HS-27A (cell line): Measurements from ENCODE around the gene SMC6.
A peak's percentile ranks its signal among the peaks of the same experiment; 100 is the strongest.

Experiments
- DNase-seq: peaks from one replicate; pipeline ENCODE4 v3.0.0-alpha.2; 2012; ENCODE audit warnings: low read depth, missing footprints

The SMC6 gene

GRCh38 chr2:17753803-17754663 is at the start of gene SMC6, which contains the start of gene GEN1:
SMC6 (minus strand) TSS chr2:17753810; CDS start chr2:17745946, 7,864 bp downstream.
GEN1 (plus strand) TSS chr2:17754138; CDS start chr2:17759944, 5,806 bp downstream.
- DNase-seq = peak; percentile 87

GRCh38 chr2:17800693-17801458 is 47.3 kb upstream of the SMC6 start:
- no peak for DNase-seq

GRCh38 chr2:17800219-17800618 is 46.6 kb upstream of the SMC6 start:
- no peak for DNase-seq

- no peak for DNase-seq
Observed at GRCh38 chr2:17799301-17800120, 45.9 kb upstream of the SMC6 start.

GRCh38 chr2:17798338-17798737 is 44.7 kb upstream of the SMC6 start:
- DNase-seq = no peak

GRCh38 chr2:17795309-17795708 is 41.7 kb upstream of the SMC6 start:
- no peak for DNase-seq

GRCh38 chr2:17793803-17794354 is 40.3 kb upstream of the SMC6 start:
- DNase-seq = no peak

GRCh38 chr2:17793296-17793695 is 39.7 kb upstream of the SMC6 start:
- no peak for DNase-seq

GRCh38 chr2:17792515-17792914 is 38.9 kb upstream of the SMC6 start:
- DNase-seq = no peak

- no peak for DNase-seq
Observed at GRCh38 chr2:17791817-17792130, 38.2 kb upstream of the SMC6 start.

- DNase-seq = no peak
Observed at GRCh38 chr2:17791121-17791816, 37.7 kb upstream of the SMC6 start.

GRCh38 chr2:17790536-17790935 is 36.9 kb upstream of the SMC6 start:
- DNase-seq = no peak

- no peak for DNase-seq
Observed at GRCh38 chr2:17788773-17789172, 35.2 kb upstream of the SMC6 start.

GRCh38 chr2:17786727-17787126 is 33.1 kb upstream of the SMC6 start:
- no peak for DNase-seq

- no peak for DNase-seq
Observed at GRCh38 chr2:17781482-17781881, 27.9 kb upstream of the SMC6 start.

GRCh38 chr2:17780546-17780945 is 26.9 kb upstream of the SMC6 start:
- no peak for DNase-seq

- no peak for DNase-seq
Observed at GRCh38 chr2:17772532-17772931, 18.9 kb upstream of the SMC6 start.

- no peak for DNase-seq
Observed at GRCh38 chr2:17771956-17772355, 18.3 kb upstream of the SMC6 start.

GRCh38 chr2:17768894-17769293 is 15.3 kb upstream of the SMC6 start:
- no peak for DNase-seq

- no peak for DNase-seq
Observed at GRCh38 chr2:17765398-17765797, 11.8 kb upstream of the SMC6 start.

- no peak for DNase-seq
Observed at GRCh38 chr2:17763641-17764333, 10.2 kb upstream of the SMC6 start.
